Esophagus squamous epithelium (tissue), 5 donors: ENCODE results near the gene FAM200A. TPM values are rescaled to one million over a fixed set of nuclear protein-coding genes. Genes with fewer than 3 reads are reported as not detected.
"Not testable (repeated sequence)": the region's sequence is repeated elsewhere in the genome, so short reads cannot be mapped to it uniquely, and the experiment has no call there.

Experiments
- DNase-seq: peaks from one replicate; lab custom pipeline; 2025; lab: John Stamatoyannopoulos, UW
- H3K27ac ChIP-seq, 4 donors: fragments of 200-600 bp; sonication (generic); one replicate each; pipeline ENCODE4 v1.5.1; 2016 to 2019; ENCODE audit warnings: mild to moderate bottlenecking in 1 of 4
- H3K27me3 ChIP-seq, 4 donors: fragments of 200-600 bp; sonication (generic); 1 replicate in 3 of 4; 2 replicates in 1 of 4; pipeline versions ENCODE4 v1.5.1 to v1.6.0; 2017 to 2021; ENCODE audit warnings: antibody characterized with exemption in 1 of 4
- H3K36me3 ChIP-seq, 3 donors: fragments of 200-600 bp; sonication (generic); one replicate each; pipeline ENCODE4 v1.5.1; 2016 to 2019
- H3K4me1 ChIP-seq, 3 donors: fragments of 200-600 bp; sonication (generic); one replicate each; pipeline ENCODE4 v1.5.1; 2017 to 2019
- H3K4me3 ChIP-seq, 4 donors: fragments of 200-600 bp; sonication (generic); 1 replicate in 3 of 4; 2 replicates in 1 of 4; pipeline ENCODE4 v1.5.1; 2016 to 2019; ENCODE audit warnings: mild to moderate bottlenecking in 2 of 4, moderate library complexity in 1 of 4
- H3K9me3 ChIP-seq, 3 donors: fragments of 200-600 bp; sonication (generic); one replicate each; pipeline ENCODE4 v1.5.1; 2016 to 2019
- CTCF ChIP-seq, 6 experiments: fragments of 450-650 bp in 4 of 6; fragments of 200-600 bp in 2 of 6; sonication (generic) in 2 of 6; IDR thresholded peaks; one replicate each; pipeline ENCODE4 v1.5.1; 2016 to 2019; ENCODE audit warnings: antibody characterized with exemption in 6 of 6, mild to moderate bottlenecking in 4 of 6, moderate library complexity in 4 of 6
- POLR2A ChIP-seq, 4 donors: fragments of 450-650 bp; IDR thresholded peaks; one replicate each; pipeline ENCODE4 v1.6.1; 2017; ENCODE audit warnings: antibody characterized with exemption in 4 of 4, mild to moderate bottlenecking in 4 of 4, moderate library complexity in 3 of 4
- WGBS, 2 donors: methylation state at CpG; one replicate each; pipeline ENCODE4 v1.1.5; 2018; 5-methylcytosine and 5-hydroxymethylcytosine counted together
- intact Hi-C: fragments of 100-400 bp; cut with DNase I; formaldehyde crosslinking; loops from one replicate; pipeline ENCODE4 v1.15.0; 2022
- total RNA-seq, 4 donors: library from RNA; depleted of rRNA; stranded (reverse); fragments of >200 nt; gene quantifications; one replicate each; pipeline ENCODE4 v1.1.0, GENCODE V29; 2016
- donor health status: DM: yes; HTN: yes; CAD: no.

Gene FAM200A
- total RNA-seq, 4 donors from 2014 or later = 1.9 to 5.6 (median 5.1) TPM

DNA sequence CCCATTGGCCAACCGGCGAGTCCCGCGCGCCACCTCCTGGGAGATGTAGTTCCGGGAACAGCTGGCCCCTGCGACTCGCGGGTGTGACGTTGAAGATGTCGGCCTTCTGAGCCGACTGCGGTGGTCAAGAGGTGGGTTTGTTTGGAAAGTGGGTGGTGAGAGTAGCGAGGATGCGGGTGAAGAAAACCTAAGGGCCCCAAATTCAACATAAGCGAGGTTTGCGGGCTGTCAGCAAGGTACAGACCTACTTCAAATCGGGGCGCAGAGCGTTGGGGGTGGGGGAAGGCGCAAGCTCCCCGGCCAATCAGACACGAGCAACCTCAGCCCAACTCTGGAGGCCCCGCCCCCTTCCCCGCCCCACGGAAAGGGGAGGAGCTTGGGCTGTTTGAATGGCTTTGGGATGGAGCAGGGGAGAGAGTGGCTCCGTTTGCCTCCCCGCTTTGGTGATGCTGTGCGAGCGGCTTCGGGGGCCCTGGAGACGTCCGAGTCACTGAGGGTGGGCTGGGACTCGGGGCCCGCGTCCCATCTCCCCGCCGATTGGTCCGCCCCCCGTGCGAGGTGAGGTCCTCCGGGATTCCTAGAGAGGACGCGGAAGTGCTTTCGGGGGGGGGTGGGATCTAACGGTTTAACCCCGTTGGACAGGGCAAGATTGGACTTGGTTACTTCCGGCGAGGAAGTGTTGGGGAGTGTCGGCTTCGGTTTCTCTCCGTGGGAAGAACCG, 47.2 kb downstream of the FAM200A start, which contains the start of gene ZKSCAN5:
ZKSCAN5 (plus strand) TSS at position 60 of the 721 bp plus-strand sequence. CDS start 1,383 bp downstream, outside the sequence.
- WGBS, 2 donors = 0 to 3% methylated on average over 2 to 14 of the region's 53 CpGs
- intact Hi-C loops = no loop called here
- Histone ChIP-seq H3K9me3 (no peaks in the 10 kb centered on the region), H3K27me3 (no peaks in the 10 kb centered on the region), H3K4me1 (peaks cover 20 to 49% (median 34%) of the 10 kb centered on the region in 3 donors), H3K4me3 (peak within 1 kb of the TSS; percentile 65 to 94 (median 85)), H3K27ac (peak within 1 kb of the TSS; percentile 88 to 96 (median 94)), H3K36me3 (peaks cover 0 to 8% (median 0%) of the 10 kb centered on the region in 3 donors)
- TF ChIP-seq POLR2A (IDR thresholded peaks at IDR 0.05) (peak in 2 of 4 donors; percentile 59 to 68), CTCF (IDR thresholded peaks at IDR 0.05) (no peak)
- peak; percentile 90 for DNase-seq

DNA sequence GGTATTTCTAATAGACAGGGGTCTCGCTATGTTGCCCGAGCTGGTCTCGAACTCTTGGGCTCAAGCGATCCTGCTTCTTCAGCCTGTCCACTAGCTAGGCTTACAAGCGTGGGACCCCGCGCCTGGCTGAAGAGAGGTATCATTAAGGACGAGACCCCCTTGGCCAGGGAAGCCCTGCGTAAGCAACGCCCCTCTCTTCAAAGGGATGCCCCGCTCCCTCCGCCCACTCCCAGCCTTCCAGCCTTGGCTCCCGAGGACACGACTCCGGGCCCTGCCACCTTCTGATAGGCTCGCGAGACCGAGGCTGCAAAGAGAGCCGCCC, 47.7 kb downstream of the FAM200A start:
- intact Hi-C loops = no loop called here
- WGBS, 2 donors = 42% methylated on average over 4 of the region's 19 CpGs; no CpG with 5 or more reads in 1 of the 2 donors
- DNase-seq = no peak

GRCh38 chr7:99501236-99501635, 50.7 kb downstream of the FAM200A start:
- Histone ChIP-seq H3K4me3 (peak overlapping the region in 1 of 4 donors; percentile 84), H3K36me3 (peaks cover 0 to 25% (median 5%) of the 10 kb centered on the region in 3 donors), H3K4me1 (peaks cover 30 to 52% (median 34%) of the 10 kb centered on the region in 3 donors), H3K27ac (peak overlapping the region in 1 of 4 donors; percentile 2)
- DNase-seq, H3K27me3 ChIP-seq, intact Hi-C loops, H3K9me3 ChIP-seq: not testable (repeated sequence)
- 92 to 93% methylated on average over 11 to 12 of the region's 12 CpGs for WGBS, 2 donors

More for the DNA sequence above, 47.7 kb downstream of the FAM200A start:
- peak overlapping the region; percentile 88 to 96 (median 94) for H3K27ac ChIP-seq
- H3K9me3 ChIP-seq = no peaks in the 10 kb centered on the region
- TF ChIP-seq CTCF (IDR thresholded peaks at IDR 0.05) (no peak), POLR2A (IDR thresholded peaks at IDR 0.05) (no peak)
- no peaks in the 10 kb centered on the region for H3K27me3 ChIP-seq
- peaks cover 0 to 3% (median 0%) of the 10 kb centered on the region in 3 donors for H3K36me3 ChIP-seq
- peak overlapping the region; percentile 65 to 94 (median 85) for H3K4me3 ChIP-seq
- H3K4me1 ChIP-seq = peaks cover 20 to 49% (median 34%) of the 10 kb centered on the region in 3 donors

- H3K27me3 ChIP-seq = no peaks in the 10 kb centered on the region
- peak overlapping the region; percentile 73 to 86 (median 80) for H3K4me3 ChIP-seq
- H3K36me3 ChIP-seq = peaks cover 0 to 32% (median 9%) of the 10 kb centered on the region in 3 donors
- no peak for TF ChIP-seq POLR2A (IDR thresholded peaks at IDR 0.05)
- TF ChIP-seq CTCF (IDR thresholded peaks at IDR 0.05) = no peak
- no peak for DNase-seq
- 45 to 48% methylated on average over 11 to 12 of the region's 16 CpGs for WGBS, 2 donors
- H3K4me1 ChIP-seq = peaks cover 24 to 46% (median 28%) of the 10 kb centered on the region in 3 donors
- peak overlapping the region; percentile 92 to 100 (median 98) for H3K27ac ChIP-seq
- intact Hi-C loops = no loop called here
- H3K9me3 ChIP-seq = peaks cover 0 to under 1% (median 0%) of the 10 kb centered on the region in 3 donors
Observed at GRCh38 chr7:99500637-99501009, 51.3 kb downstream of the FAM200A start.

- Histone ChIP-seq H3K4me3 (peak within 1 kb of the TSS; percentile 73 to 86 (median 80)), H3K4me1 (peaks cover 20 to 41% (median 26%) of the 10 kb centered on the region in 3 donors), H3K27ac (peak within 1 kb of the TSS; percentile 92 to 100 (median 98)), H3K36me3 (peaks cover 6 to 38% (median 11%) of the 10 kb centered on the region in 3 donors), H3K27me3 (no peaks in the 10 kb centered on the region), H3K9me3 (peaks cover 0 to 7% (median under 1%) of the 10 kb centered on the region in 3 donors)
- intact Hi-C loops = no loop called here
- TF ChIP-seq POLR2A (IDR thresholded peaks at IDR 0.05) (peak in 3 of 4 donors; percentile 55 to 80 (median 74)), CTCF (IDR thresholded peaks at IDR 0.05) (peak in 1 of 6 experiments; percentile 8)
- WGBS, 2 donors = 2% methylated on average over 26 to 33 of the region's 68 CpGs
- DNase-seq = peak; percentile 70
Observed at GRCh38 chr7:99499721-99500636, 51.9 kb downstream of the FAM200A start, which contains the start of gene ZNF394. Gene ZNF394, minus strand, starts transcription at chr7:99500281. Its CDS starts 188 bp downstream, at chr7:99500093.
